NCI-H460 (cell line): Measurements from ENCODE around the gene HYDIN. TPM values are rescaled to one million over a fixed set of nuclear protein-coding genes. Genes with fewer than 3 reads are reported as not detected.
"Not testable (repeated sequence)": the region's sequence is repeated elsewhere in the genome, so short reads cannot be mapped to it uniquely, and the experiment has no call there.

Experiments used
- DNase-seq: peaks from one replicate; pipeline ENCODE4 v3.0.0-alpha.2; 2016; ENCODE audit warnings: low read depth; ENCODE audit errors: extremely low read depth
- total RNA-seq: library from RNA; depleted of rRNA; stranded (reverse); fragments of >200 nt; shearing (Covaris generic); gene quantifications from 2 replicates; pipeline ENCODE4 v1.2.3, GENCODE V29; 2014

Gene HYDIN
- total RNA-seq, 1 experiment from 2014 or later, result 0.62 TPM

- DNase-seq, result not testable (repeated sequence)
These were observed 220.9 kb downstream of the HYDIN start for GRCh38 chr16:71009440-71010223.

GRCh38 chr16:71006516-71006915 lies 224.0 kb downstream of the HYDIN start:
- not testable (repeated sequence) for DNase-seq

- peak; percentile 3 for DNase-seq
These were observed 230.8 kb downstream of the HYDIN start for GRCh38 chr16:70999735-71000134.

- DNase-seq, result not testable (repeated sequence)
These were observed 234.7 kb downstream of the HYDIN start for GRCh38 chr16:70995799-70996198.

GRCh38 chr16:70992511-70992910 lies 238.0 kb downstream of the HYDIN start:
- DNase-seq, result not testable (repeated sequence)

GRCh38 chr16:70987019-70987715 lies 243.4 kb downstream of the HYDIN start:
- not testable (repeated sequence) for DNase-seq

- not testable (repeated sequence) for DNase-seq
These were observed 245.8 kb downstream of the HYDIN start for GRCh38 chr16:70984675-70985074.

GRCh38 chr16:70968332-70968731 lies 262.2 kb downstream of the HYDIN start:
- not testable (repeated sequence) for DNase-seq

- DNase-seq, result not testable (repeated sequence)
These were observed 270.4 kb downstream of the HYDIN start for GRCh38 chr16:70960169-70960568.

GRCh38 chr16:70954922-70955321 lies 275.6 kb downstream of the HYDIN start:
- DNase-seq, result not testable (repeated sequence)

GRCh38 chr16:70953824-70954223 lies 276.7 kb downstream of the HYDIN start:
- not testable (repeated sequence) for DNase-seq

GRCh38 chr16:70943551-70943950 lies 287.0 kb downstream of the HYDIN start:
- not testable (repeated sequence) for DNase-seq

- DNase-seq, result not testable (repeated sequence)
These were observed 290.7 kb downstream of the HYDIN start for GRCh38 chr16:70939690-70940359.

GRCh38 chr16:70936781-70937525 lies 293.6 kb downstream of the HYDIN start:
- not testable (repeated sequence) for DNase-seq

- not testable (repeated sequence) for DNase-seq
These were observed 295.2 kb downstream of the HYDIN start for GRCh38 chr16:70935325-70935724.

- DNase-seq, result not testable (repeated sequence)
These were observed 296.8 kb downstream of the HYDIN start for GRCh38 chr16:70933746-70934145.

GRCh38 chr16:70930757-70931156 lies 299.8 kb downstream of the HYDIN start:
- DNase-seq, result not testable (repeated sequence)

- not testable (repeated sequence) for DNase-seq
These were observed 308.4 kb downstream of the HYDIN start for GRCh38 chr16:70922164-70922563.

GRCh38 chr16:70920661-70921060 lies 309.9 kb downstream of the HYDIN start:
- not testable (repeated sequence) for DNase-seq

GRCh38 chr16:70888208-70888607 lies 342.3 kb downstream of the HYDIN start:
- not testable (repeated sequence) for DNase-seq
